NCI-H128 (cell line): ENCODE results near the gene EDN1.

Experiments used
- DNase-seq: peaks from one replicate; lab custom pipeline; 2025; ENCODE audit not compliant: unreplicated experiment; lab: John Stamatoyannopoulos, UW

Gene EDN1

DNA sequence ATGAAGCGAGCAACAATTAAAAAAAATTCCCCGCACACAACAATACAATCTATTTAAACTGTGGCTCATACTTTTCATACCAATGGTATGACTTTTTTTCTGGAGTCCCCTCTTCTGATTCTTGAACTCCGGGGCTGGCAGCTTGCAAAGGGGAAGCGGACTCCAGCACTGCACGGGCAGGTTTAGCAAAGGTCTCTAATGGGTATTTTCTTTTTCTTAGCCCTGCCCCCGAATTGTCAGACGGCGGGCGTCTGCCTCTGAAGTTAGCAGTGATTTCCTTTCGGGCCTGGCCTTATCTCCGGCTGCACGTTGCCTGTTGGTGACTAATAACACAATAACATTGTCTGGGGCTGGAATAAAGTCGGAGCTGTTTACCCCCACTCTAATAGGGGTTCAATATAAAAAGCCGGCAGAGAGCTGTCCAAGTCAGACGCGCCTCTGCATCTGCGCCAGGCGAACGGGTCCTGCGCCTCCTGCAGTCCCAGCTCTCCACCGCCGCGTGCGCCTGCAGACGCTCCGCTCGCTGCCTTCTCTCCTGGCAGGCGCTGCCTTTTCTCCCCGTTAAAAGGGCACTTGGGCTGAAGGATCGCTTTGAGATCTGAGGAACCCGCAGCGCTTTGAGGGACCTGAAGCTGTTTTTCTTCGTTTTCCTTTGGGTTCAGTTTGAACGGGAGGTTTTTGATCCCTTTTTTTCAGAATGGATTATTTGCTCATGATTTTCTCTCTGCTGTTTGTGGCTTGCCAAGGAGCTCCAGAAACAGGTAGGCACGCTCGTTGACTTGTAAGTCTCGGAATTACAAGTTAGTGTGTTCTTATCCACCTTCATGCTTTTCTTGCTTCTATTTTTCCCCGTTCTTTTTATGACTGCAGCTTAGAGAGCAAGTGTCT lies at the start of gene EDN1:
EDN1 (plus strand) TSS at position 429 of the 888 bp plus-strand sequence; CDS start at position 698, 269 bp downstream.
- peak; percentile 65 for DNase-seq

DNA sequence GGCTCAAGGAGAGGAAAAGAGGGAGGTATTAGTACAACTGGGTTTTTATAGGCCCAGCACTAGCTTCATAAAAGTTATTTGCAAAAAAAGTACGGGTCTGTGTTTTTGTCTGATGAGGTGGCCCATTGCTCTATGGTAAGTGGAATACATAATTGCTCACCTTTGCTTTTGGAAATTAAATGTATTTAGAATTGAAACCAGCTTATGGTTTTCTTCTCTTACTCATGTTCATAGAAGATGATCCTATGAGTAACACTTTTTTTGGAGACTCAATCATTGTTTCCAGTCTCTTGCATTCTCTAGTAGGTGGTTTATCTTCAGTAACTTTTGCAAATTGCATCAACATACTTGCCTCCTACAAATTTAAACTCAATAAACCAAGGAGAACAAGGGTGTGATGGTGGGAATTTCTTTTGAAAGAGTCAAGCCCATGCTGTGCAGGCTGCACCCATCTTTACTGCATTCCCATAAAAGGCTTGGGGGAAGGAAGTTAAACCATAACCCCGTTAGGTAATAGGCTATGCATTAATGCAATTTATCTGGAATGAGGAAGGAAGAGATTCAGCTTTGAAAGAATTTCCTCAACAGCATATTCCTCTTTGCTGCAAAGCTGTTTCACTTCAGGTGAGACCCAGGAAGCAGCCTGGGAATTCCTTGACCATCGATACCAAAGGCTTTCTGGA lies 48.5 kb upstream of the EDN1 start:
- DNase-seq: no peak

DNA sequence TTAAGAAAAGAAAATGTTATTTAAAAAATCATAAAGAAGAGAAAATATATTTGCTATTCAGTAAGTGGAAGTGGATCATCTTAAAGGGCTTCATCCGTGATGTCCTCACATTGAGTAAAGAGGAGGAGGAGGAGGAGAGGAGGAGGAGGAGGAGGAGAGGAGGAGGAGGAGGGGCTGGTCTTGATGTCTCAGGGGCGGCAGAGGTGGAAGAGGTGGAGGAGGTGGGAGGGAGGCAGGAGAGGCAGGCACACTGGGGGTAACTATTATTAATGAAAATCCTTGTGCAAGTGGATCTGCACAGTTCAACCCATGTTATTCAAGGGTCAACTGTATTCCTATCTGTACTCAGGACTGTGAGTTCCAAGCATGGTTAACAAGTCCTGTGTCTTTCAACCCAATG lies 47.0 kb upstream of the EDN1 start:
- no peak for DNase-seq

DNA sequence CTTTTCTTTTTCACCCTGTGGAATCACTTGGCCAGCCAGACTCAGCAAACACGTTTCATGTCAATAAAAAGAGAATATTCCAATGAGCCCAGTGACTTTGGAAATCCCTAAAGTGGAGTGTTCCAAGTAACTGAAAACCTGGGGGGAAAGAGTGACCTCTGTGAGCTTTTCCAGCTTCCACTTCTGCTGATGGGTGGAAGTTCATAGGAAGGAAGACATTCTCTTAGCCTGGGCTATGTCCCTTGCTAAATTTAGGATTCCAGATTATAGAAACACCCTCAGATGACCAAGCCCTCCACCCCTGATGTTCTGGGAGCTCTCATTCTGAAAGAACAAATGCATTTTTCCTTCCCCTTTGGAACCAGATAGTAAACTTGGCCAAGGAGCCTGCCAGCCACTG lies 44.8 kb upstream of the EDN1 start:
- no peak for DNase-seq

DNA sequence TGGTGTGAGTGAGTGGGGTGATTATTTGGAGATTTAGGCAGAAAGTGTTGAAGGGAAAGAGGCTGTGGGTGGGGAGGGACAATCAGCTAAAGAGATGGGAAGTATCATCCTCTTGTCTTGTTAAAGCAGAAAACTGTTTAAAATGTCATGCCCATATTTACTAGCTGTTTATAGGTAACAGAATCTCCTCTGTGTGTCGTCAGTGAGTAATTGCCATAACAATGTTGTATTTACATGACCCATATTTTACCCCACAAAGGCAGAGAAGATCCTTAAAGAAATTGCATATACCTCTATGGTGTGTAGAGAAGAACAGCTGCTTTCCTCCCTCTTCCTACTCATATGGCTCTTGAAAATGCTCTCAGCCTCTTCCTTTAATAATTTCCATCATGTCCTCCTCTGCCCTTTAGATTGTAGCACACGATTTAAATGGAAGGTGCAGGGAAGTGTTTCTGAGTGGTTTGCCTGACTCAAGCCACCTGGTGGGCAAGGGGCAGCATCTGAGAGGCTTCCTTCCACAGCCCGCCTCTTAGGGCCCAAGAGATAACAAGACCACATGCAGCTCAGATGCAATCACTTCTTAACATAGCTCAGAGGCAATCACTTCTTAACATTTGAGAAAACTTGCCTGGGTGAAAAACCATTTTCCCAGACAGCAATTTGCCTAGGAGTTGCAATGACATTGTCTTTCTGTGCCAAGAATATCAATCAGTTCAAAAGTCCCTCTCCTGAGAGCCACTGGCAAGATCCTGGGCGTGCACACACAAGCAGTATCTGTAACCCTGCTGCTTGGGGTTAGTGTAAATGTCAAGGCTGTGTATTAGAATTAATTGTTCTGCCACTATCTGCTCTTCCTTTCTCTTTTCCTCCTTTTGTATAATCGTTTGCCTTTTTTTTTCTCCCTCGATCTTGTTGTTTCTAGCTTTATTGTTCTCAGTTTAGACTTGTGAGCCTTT lies 44.1 kb upstream of the EDN1 start:
- DNase-seq: no peak

DNA sequence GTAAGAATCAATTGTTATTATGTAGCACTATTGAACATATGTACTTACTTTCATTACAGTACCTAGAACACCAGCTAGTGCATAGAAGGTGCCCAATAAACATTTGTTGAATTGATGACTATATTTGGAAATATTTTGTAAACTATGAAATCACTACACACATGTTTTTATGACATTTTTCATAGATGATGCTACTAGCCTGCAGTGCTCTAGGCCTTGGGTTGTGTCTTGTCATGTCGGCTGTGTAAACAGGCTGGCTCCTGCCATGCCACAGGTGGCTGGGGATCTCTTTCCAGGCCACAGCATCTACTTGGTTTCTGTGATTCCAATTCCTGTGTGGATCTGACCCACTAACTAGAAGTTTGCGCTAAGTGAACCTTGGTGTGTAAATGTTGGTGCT lies 43.3 kb upstream of the EDN1 start:
- no peak for DNase-seq

DNA sequence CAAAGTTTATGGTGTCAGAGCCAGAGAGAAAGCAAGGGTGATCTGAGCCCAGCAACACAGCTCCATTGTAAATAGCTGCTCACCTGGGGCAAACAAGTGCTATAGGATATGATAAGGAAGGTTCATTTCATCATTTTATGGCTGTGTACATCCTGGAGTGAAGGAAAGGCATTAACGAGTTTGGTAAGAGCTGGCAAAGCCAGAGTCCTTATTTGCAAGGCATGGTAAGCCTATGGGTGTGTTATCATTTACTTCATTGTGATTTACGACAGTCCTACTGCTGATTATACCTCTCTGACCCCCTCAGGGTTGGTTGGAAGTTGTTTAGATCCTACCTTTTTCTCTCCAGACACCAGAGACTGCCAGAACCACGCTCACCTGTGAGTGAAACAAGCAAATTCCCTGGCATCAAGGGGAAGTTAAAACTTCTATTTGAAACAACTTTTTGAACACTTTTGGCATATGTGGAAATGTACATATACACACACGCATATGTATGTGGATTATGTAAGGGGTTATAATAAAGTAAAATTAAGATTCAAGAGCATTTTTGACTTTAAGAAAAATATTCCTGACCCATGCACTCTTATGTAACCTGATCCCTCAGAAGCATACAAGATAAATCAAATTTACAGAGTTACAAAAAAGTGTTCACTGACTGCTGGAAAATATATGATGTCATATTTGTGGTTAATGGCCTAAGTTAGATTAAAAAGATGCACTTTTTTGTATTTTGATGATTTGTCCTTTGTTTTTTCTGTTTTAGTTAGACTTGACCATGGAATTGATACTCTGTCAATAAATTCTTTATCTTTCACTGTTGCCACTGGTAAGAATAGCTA lies 40.4 kb upstream of the EDN1 start:
- DNase-seq: no peak

DNA sequence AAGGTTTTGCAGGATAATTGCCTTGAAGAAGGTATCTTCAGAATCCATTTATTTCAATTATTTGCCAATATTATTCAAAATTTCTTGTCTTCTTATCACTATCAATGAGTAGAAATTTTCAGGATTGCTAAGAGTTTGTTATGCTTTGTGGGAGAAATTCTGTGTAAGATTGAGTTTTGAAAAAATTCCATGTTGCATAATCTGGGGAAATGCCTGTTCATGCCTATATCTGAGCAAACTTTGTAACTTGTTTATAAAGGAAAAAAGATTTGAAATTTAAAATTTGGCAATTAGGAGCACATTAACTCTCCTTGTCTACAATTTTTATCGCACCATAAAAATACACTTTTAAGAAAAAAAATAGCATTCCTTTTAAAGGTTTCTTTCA lies 39.8 kb upstream of the EDN1 start:
- DNase-seq: no peak

DNA sequence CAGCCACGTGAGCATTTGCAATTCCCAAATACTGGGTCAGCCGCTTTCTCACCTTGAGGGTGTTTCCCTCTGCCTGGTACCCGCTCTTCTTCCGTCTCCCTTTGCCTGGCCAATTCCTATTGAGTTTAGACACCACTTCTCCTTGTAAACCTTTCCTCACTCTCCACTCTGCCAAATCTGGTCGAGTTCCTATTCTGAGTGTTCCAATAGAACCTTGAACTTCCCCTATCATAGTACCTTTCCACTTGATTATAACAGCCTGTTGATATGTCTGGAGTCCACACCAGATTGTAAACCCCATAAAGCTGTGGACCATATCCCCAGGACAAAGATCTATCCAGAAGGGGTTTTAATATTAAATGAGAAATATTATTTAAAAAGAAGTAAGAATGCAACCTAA lies 36.0 kb upstream of the EDN1 start:
- no peak for DNase-seq

DNA sequence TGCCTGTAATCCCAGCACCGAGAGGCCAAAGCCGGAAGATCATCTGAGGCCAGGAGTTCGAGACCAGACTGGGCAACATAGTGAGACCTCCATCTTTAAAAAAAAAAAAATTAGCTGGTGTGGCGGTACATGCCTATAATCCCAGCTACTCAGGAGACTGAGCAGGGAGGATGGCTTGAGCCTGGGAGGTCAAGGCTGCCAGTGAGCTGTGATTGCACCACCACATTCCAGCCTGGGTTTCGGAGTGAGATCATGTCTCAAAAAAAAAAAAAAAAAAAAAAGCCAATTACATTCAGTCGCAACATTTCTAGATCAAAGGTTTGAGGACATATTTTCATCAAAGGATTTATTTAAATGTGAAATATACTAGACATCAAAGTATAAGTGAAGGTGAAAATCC lies 32.0 kb upstream of the EDN1 start:
- no peak for DNase-seq

DNA sequence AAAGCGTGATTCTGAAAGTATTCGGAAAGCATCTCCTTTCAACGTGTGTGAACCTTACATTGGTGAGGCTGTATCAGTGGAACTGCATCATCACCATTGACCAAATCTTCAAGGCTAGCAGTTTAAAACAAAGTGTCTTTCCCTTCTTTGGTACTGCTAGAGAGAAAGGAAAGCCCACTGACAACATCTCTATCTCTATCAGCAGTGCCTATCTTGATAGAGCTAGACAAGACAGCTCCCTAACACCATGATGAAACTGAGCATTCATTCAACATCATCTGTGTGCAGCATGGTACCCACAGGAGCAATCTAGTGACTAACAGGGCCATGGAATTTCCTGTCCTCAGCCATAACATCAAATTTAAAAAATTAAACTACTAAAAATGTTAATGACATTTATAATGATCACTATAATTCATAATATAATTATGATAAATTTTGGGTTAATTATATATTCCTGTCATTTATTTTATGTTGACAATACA lies 31.5 kb upstream of the EDN1 start:
- no peak for DNase-seq

DNA sequence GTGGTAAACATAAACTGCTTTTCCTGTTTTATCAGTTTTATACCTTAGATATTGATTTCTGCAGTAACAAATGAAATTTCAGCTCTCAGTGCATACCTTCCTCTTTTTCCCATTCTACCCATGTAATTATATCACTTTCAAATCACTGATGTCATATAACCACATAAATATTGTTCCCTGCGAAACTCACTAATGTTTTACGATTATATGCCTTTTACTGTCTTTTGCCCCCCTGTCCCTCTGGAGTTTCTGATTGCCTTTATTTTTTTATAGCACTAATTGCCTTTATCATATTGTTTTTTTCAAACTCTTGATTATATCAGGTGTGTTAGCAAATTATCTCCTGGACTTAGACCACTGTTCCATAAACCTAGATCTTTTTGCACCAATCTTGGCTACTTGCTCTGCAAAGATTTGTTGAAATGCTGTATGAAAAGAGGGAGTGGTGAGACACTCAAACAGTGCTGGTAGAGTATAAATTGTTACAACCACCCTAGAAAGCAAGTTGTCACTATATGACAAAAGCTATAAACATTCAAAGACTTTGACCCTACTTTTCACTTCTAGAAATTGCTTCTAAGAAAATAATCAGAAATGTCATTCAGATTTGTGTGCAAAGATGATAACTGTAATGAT lies 29.6 kb upstream of the EDN1 start:
- no peak for DNase-seq

DNA sequence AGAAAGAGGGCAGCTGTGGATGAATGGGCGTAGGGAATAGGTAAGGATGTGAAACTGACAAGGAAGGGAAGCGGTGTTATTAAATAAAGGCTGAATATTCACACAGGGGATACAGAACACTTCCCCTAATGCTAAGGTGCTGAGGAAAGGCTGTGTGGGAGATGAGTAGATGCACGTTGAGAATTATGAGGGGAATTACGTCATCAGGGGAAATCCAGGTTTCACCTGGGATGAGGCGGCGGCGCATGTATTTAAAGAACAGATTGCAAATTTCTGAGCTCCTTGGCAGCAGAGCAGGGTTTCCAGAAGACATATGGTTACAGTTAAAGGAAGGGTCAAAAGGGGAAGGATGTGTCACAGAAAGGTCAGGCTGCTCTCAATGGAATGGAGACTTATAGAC lies 28.7 kb upstream of the EDN1 start:
- no peak for DNase-seq

DNA sequence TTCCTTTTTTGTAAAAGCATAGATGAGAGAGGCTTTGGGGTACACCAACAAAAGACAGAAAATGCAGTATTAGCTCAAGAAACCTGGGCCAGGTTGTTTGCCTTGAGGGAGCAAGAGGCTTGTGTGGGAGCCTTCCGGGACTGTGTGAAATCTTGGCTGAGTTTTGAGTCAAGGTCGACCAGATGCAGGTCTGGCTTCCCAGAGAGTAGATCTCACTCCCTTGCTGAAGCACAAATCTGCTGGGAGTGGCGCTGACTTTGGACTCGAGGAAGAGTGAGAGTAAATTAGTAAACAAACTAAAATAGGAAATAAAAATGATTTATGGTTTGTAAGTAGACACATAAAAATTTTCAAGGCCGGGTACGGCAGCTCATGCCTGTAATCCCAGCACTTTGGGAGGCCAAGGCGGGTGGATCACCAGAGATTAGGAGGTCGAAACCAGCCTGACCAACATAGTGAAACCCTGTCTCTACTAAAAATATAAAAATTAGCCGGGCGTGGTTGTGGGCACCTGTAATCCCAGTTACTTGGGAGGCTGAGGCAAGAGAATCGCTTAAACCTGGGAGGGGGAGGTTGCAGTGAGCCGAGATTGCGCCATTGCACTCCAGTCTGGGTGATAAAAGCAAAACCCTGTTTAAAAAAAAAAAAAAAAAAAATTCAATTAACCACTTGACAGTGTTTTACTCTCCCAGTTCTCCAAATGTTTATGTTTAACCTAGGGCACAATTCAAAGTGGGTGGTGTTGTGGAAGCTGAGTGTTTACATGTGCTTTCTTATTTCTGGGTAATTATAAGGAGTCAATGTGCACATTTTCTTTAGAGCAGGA lies 27.7 kb upstream of the EDN1 start:
- no peak for DNase-seq

DNA sequence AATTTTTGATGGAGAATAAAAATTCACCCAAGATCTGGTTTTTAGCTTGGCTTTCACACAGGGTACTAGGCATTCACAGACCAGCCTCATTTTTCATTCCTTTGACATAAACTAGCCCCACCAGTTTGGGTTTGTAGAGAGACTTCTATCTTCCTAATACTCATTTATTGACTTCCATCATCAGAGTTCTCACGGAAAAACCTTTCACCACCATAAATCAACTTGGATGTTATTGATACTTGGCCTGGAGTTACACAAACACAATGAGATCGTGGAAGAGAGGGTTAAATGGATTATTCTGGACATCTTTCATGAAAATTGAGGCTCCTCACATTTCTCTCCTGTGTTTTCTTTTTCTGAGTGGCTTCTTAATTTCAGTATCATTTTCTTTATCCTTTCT lies 26.8 kb upstream of the EDN1 start:
- no peak for DNase-seq

DNA sequence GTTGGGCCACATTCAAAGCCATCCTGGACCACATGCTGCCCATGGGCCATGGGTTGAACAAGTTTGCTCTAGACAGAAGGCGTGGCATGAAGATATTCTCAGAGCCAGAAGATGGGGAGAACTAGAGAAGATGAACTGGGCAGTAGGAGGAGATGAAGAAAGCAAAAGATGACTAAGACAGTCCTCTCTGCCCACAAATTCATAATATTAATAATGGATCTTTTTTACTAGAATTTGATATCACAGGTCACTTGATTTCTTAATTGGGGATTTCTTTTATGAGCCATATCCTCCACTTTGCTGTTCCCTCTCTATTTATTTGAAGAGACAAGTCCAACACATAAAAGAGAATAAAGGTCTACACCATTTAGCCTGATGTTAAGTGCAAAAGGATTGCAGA lies 25.5 kb upstream of the EDN1 start:
- DNase-seq: no peak

DNA sequence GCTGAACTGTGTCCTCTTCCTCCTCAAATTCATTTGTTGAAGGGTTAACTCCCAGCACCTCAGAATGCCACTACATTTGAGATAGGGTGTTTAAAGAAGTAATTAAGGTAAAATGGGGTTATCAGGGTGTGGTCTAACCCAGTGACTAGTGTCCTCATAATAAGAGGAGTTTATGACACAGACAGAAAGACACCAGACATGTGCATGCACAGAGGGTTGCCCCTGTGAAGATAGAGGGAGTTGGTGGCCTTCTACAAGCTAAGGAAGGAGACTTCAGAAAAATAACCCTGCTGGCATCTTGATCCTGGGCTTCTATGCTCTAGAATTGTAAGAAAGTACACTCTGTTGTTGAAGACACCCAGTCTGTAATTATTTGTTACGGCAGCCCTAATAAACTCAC lies 24.9 kb upstream of the EDN1 start:
- DNase-seq: no peak

DNA sequence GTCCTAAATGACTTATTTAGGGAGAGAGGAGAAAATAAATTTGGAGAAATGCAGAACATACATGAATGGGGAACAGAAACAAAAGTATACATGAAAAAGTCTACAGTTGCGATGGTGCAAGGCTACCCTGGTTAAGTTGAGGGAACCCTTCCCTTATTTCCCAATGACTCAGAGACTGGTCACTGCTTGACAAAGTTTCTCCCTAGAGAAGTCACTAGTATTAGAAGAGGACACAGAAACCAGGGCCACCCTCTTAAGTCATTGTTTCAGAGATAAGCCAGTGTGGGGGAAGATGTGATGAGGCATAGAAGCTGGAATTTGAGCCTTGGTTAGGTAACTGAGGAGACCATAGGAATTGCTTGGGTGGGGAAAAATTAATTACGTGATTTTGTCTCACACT lies 24.4 kb upstream of the EDN1 start:
- no peak for DNase-seq

DNA sequence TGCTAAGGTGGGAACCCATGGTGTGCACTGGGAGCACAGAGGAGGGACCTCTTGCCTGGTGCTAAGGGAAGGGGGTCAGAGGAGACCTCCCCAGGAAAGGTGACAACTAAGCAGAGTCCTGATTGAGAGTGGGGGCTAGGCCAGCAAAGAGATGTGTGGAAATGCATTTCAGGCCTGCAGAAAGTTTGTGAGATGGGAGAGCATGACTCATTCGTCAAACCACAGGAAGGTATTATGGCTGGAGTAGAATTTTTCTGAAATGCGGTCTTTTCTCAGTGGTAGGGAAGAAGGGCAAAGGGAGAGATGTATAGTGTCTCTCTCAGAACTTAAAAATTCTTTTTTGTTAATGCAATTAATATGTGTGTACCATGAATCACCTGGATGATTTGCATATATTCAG lies 23.6 kb upstream of the EDN1 start:
- no peak for DNase-seq
